A549 (cell line): ENCODE data around the gene HSD17B4.

Experiments used
- CTCF ChIP-seq: fragments of >200 bp; sonication (Bioruptor Twin); formaldehyde crosslinking; IDR thresholded peaks from 3 replicates; pipeline ENCODE4 v1.5.1; 2016
- EHMT2 ChIP-seq: fragments of 200-600 bp; sonication (generic); IDR thresholded peaks from 2 replicates; pipeline ENCODE4 v1.6.1; 2016; ENCODE audit warnings: antibody characterized with exemption, low read depth, mild to moderate bottlenecking, moderate library complexity
- EP300 ChIP-seq, 2 experiments: fragments of >200 bp; sonication (Bioruptor Twin); formaldehyde crosslinking; IDR thresholded peaks; 2 replicates in 1 of 2; 3 replicates in 1 of 2; pipeline ENCODE4 v1.6.1; 2016 to 2017
- HDAC2 ChIP-seq: fragments of 200-600 bp; sonication (generic); IDR thresholded peaks from 2 replicates; pipeline ENCODE4 v1.6.1; 2016
- MAX ChIP-seq: IDR thresholded peaks from 2 replicates; pipeline ENCODE4 v1.6.1; 2012
- POLR2A ChIP-seq: IDR thresholded peaks from 2 replicates; pipeline ENCODE4 v1.6.1; 2012; ENCODE audit warnings: mild to moderate bottlenecking, low read length
- REST ChIP-seq: fragments of 200-600 bp; sonication (generic); IDR thresholded peaks from 2 replicates; pipeline ENCODE4 v1.6.1; 2016; ENCODE audit warnings: antibody characterized with exemption, mild to moderate bottlenecking, moderate library complexity
- RNF2 ChIP-seq: fragments of 200-600 bp; sonication (generic); IDR thresholded peaks from 2 replicates; pipeline ENCODE4 v1.6.1; 2016; ENCODE audit warnings: low read depth, mild to moderate bottlenecking, antibody characterized with exemption, moderate library complexity, borderline replicate concordance

- no peak for TF ChIP-seq CTCF
- TF ChIP-seq REST, result no peak
- no peak for TF ChIP-seq EP300 (IDR thresholded peaks at IDR 0.05)
- no peak for TF ChIP-seq RNF2
- no peak for TF ChIP-seq MAX
- TF ChIP-seq HDAC2, result no peak
- no peak for TF ChIP-seq EHMT2
- no peak for TF ChIP-seq POLR2A
These were observed 13.3 kb downstream of the HSD17B4 start for GRCh38 chr5:119465640-119466039.
